ENCODE data around the gene DCST1. TPM values are rescaled to one million over a fixed set of nuclear protein-coding genes. Genes with fewer than 3 reads are reported as not detected.

Gene DCST1
- total and polyA plus RNA-seq, 2 of the 13 experiments (the other 11 are each of a cell fraction or from before 2014, with no cell fraction given) = 0.04 TPM; not detected in 1

- TF ChIP-seq RBAK (CRISPR knock-in tag; IDR thresholded peaks at IDR 0.05) (no peak), ZNF788 (CRISPR knock-in tag; IDR thresholded peaks at IDR 0.05; ENCODE audit: borderline replicate concordance) (no peak; the same call in 1 of the 2 replicates), ZNF232 (CRISPR knock-in tag; IDR thresholded peaks at IDR 0.05; ENCODE audit: borderline replicate concordance) (no peak), HIC2 (CRISPR knock-in tag; IDR thresholded peaks at IDR 0.05; ENCODE audit: low read depth) (no peak; the same call in 1 of the 2 replicates), PRDM4 (CRISPR knock-in tag; IDR thresholded peaks at IDR 0.05; ENCODE audit: borderline replicate concordance) (no peak), SCMH1 (CRISPR knock-in tag; IDR thresholded peaks at IDR 0.05; ENCODE audit: borderline replicate concordance) (no peak), ZNF646 (CRISPR knock-in tag; IDR thresholded peaks at IDR 0.05) (no peak), TEF (CRISPR knock-in tag; IDR thresholded peaks at IDR 0.05) (no peak), CEBPB (IDR thresholded peaks at IDR 0.05; ENCODE audit: borderline replicate concordance, low read depth, low read length) (no peak), ELF4 (CRISPR knock-in tag; IDR thresholded peaks at IDR 0.05; ENCODE audit: borderline replicate concordance) (no peak), EED (CRISPR knock-in tag; IDR thresholded peaks at IDR 0.05) (no peak), ZNF703 (CRISPR knock-in tag; IDR thresholded peaks at IDR 0.05; ENCODE audit: borderline replicate concordance) (no peak), BATF2 (CRISPR knock-in tag; IDR thresholded peaks at IDR 0.05) (no peak)
- TF ChIP-seq, protein P1, sequence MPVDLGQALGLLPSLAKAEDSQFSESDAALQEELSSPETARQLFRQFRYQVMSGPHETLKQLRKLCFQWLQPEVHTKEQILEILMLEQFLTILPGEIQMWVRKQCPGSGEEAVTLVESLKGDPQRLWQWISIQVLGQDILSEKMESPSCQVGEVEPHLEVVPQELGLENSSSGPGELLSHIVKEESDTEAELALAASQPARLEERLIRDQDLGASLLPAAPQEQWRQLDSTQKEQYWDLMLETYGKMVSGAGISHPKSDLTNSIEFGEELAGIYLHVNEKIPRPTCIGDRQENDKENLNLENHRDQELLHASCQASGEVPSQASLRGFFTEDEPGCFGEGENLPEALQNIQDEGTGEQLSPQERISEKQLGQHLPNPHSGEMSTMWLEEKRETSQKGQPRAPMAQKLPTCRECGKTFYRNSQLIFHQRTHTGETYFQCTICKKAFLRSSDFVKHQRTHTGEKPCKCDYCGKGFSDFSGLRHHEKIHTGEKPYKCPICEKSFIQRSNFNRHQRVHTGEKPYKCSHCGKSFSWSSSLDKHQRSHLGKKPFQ (CRISPR knock-in tag; IDR thresholded peaks at IDR 0.05; ENCODE audit: insufficient replicate concordance) = no peak
Measured at GRCh38 chr1:155063550-155064110, 30.0 kb downstream of the DCST1 start, which contains the start of gene EFNA4 (continued).
